HCT116 (cell line): ENCODE data around the gene LRRC74B. TPM values are rescaled to one million over a fixed set of nuclear protein-coding genes. Genes with fewer than 3 reads are reported as not detected.

ENCODE experiments used
- ATAC-seq: fragments of 200-7000 bp; cut with Tn5 transposase; 2 replicates; pipeline ENCODE4 v1.9.1; 2020; ENCODE audit warnings: mild to moderate bottlenecking, moderate library complexity
- BruUV-seq: library from RNA; stranded (reverse); fragments of 400-500 nt; replicated peaks from 2 replicates; lab custom pipeline; 2021; lab: Mats Ljungman, UMichigan
- CTCF ChIA-PET: fragments of 300-600 bp; sonication (Branson Sonifier 250); formaldehyde crosslinking; loops from one replicate; lab custom pipeline; 2021; ENCODE audit warnings: antibody characterized with exemption; lab: Charles Lee
- POLR2A ChIA-PET: fragments of 300-600, 350-600 bp; sonication (Branson Sonifier 250); formaldehyde crosslinking; loops from one replicate; lab custom pipeline; 2021; ENCODE audit warnings: antibody characterized with exemption; lab: Charles Lee
- RAD21 ChIA-PET, 2 experiments: fragments of 300-600 bp; sonication (Branson Sonifier 250); formaldehyde crosslinking; loops; one replicate each; lab custom pipeline; 2023; ENCODE audit warnings: low total read pairs in 2 of 2; ENCODE audit not compliant: uncharacterized antibody in 2 of 2, unreplicated experiment in 2 of 2, low non-redundant PET in 1 of 2; lab: Charles Lee
- DNase-seq: peaks from one replicate; pipeline ENCODE4 v3.0.0-alpha.2; 2010; ENCODE audit warnings: low read depth, low spot score
- H2AFZ ChIP-seq: fragments of 200-600 bp; shearing (Covaris generic), sonication (generic); 2 replicates; pipeline ENCODE4 v1.6.1; 2017; ENCODE audit warnings: low read depth, mixed run types, mixed read lengths, antibody characterized with exemption, low read length; ENCODE audit not compliant: poor library complexity, severe bottlenecking
- H3K27ac ChIP-seq: 2 replicates; pipeline ENCODE4 v1.5.1; 2012; ENCODE audit warnings: low read depth, low read length
- H3K27me3 ChIP-seq: fragments of 200-600 bp; sonication (generic); 2 replicates; pipeline ENCODE4 v1.6.1; 2016; ENCODE audit warnings: mixed run types, low read length, mixed read lengths; ENCODE audit not compliant: insufficient read depth
- H3K36me3 ChIP-seq, 2 experiments: fragments of 200-500 bp in 1 of 2; fragments of 200-600 bp in 1 of 2; sonication (Bioruptor generic) in 1 of 2; sonication (generic) in 1 of 2; 2 replicates each; pipeline versions ENCODE4 v1.5.1 to v1.6.1; 2014 to 2016; ENCODE audit warnings: low read length in 2 of 2, inconsistent platforms in 1 of 2, mixed read lengths in 1 of 2, mixed run types in 1 of 2; ENCODE audit not compliant: insufficient read depth in 2 of 2, control insufficient read depth in 1 of 2
- H3K4me1 ChIP-seq, 2 experiments: fragments of 200-600 bp in 1 of 2; sonication (generic) in 1 of 2; 2 replicates each; pipeline versions ENCODE4 v1.5.1 to v1.6.1; 2012 to 2017; ENCODE audit warnings: low read length in 2 of 2, inconsistent platforms in 1 of 2, mild to moderate bottlenecking in 1 of 2, mixed read lengths in 1 of 2, mixed run types in 1 of 2, moderate library complexity in 1 of 2; ENCODE audit not compliant: insufficient read depth in 2 of 2, control insufficient read depth in 1 of 2
- H3K4me2 ChIP-seq: fragments of 200-600 bp; sonication (generic); 2 replicates; pipeline ENCODE4 v1.6.1; 2017; ENCODE audit warnings: mixed run types, low read length, mixed read lengths
- H3K4me3 ChIP-seq, 2 experiments: fragments of 200-600 bp in 1 of 2; sonication (generic) in 1 of 2; replicated peaks in 1 of 2; 2 replicates each; pipeline ENCODE4 v1.5.1; 2011 to 2016; ENCODE audit warnings: low read length in 2 of 2, control low read depth in 1 of 2, low read depth in 1 of 2, mild to moderate bottlenecking in 1 of 2, mixed read lengths in 1 of 2, mixed run types in 1 of 2
- H3K79me2 ChIP-seq: fragments of 200-600 bp; sonication (generic); 2 replicates; pipeline ENCODE4 v1.6.1; 2017; ENCODE audit warnings: mild to moderate bottlenecking, mixed run types, low read length, moderate library complexity, mixed read lengths; ENCODE audit not compliant: insufficient read depth
- H3K9ac ChIP-seq: fragments of 200-600 bp; sonication (generic); 2 replicates; pipeline ENCODE4 v1.6.1; 2016; ENCODE audit warnings: low read length, mixed read lengths
- H3K9me2 ChIP-seq: fragments of 200-600 bp; sonication (generic), shearing (Covaris generic); 2 replicates; pipeline ENCODE4 v1.6.1; 2017; ENCODE audit warnings: mixed run types, mild to moderate bottlenecking, moderate library complexity; ENCODE audit not compliant: insufficient read depth
- H3K9me3 ChIP-seq, 2 experiments: fragments of 200-500 bp in 1 of 2; fragments of 200-600 bp in 1 of 2; sonication (Bioruptor generic) in 1 of 2; sonication (generic) in 1 of 2; 2 replicates each; pipeline ENCODE4 v1.6.1; 2014 to 2017; ENCODE audit warnings: low read length in 2 of 2, mixed read lengths in 2 of 2, inconsistent platforms in 1 of 2, low read depth in 1 of 2, mild to moderate bottlenecking in 1 of 2, mixed run types in 1 of 2, moderate library complexity in 1 of 2; ENCODE audit not compliant: control insufficient read depth in 1 of 2, insufficient read depth in 1 of 2
- H4K20me1 ChIP-seq: fragments of 200-600 bp; sonication (generic), shearing (Covaris generic); 2 replicates; pipeline ENCODE4 v1.6.1; 2017; ENCODE audit warnings: mixed run types, mild to moderate bottlenecking, moderate library complexity; ENCODE audit not compliant: insufficient read depth
- CBX3 ChIP-seq: IDR thresholded peaks from 2 replicates; pipeline ENCODE4 v1.6.1; 2012; ENCODE audit warnings: low read depth
- EGR1 ChIP-seq: IDR thresholded peaks from 2 replicates; pipeline ENCODE4 v1.6.1; 2012; ENCODE audit warnings: low read depth
- ELF1 ChIP-seq: IDR thresholded peaks from 2 replicates; pipeline ENCODE4 v1.6.1; 2012; ENCODE audit warnings: low read depth, borderline replicate concordance
- EZH2 ChIP-seq: fragments of 200-600 bp; sonication (generic); IDR thresholded peaks from 2 replicates; pipeline ENCODE4 v1.6.1; 2017; ENCODE audit warnings: antibody characterized with exemption, mixed run types
- EZH2phosphoT487 ChIP-seq: fragments of 200-600 bp; IDR thresholded peaks from 2 replicates; pipeline ENCODE4 v1.6.1; 2018; ENCODE audit warnings: antibody characterized with exemption, borderline replicate concordance
- FOSL1 ChIP-seq: IDR thresholded peaks from 2 replicates; pipeline ENCODE4 v1.6.1; 2012; ENCODE audit warnings: low read depth
- JUND ChIP-seq: IDR thresholded peaks from 2 replicates; pipeline ENCODE4 v1.6.1; 2012
- POLR2A ChIP-seq: IDR thresholded peaks from 2 replicates; pipeline ENCODE4 v1.7.0; 2011; ENCODE audit warnings: borderline replicate concordance; ENCODE audit not compliant: insufficient read depth, insufficient read length; ENCODE audit errors: extremely low read depth
- POLR2AphosphoS5 ChIP-seq: IDR thresholded peaks from 2 replicates; pipeline ENCODE4 v1.6.1; 2011; ENCODE audit warnings: mild to moderate bottlenecking, low read depth, low read length, moderate library complexity
- RAD21 ChIP-seq: IDR thresholded peaks from 2 replicates; pipeline ENCODE4 v1.6.1; 2012; ENCODE audit warnings: low read depth, mild to moderate bottlenecking
- SIN3A ChIP-seq: IDR thresholded peaks from 2 replicates; pipeline ENCODE4 v1.6.1; 2012; ENCODE audit warnings: low read depth
- SP1 ChIP-seq: IDR thresholded peaks from 2 replicates; pipeline ENCODE4 v1.6.1; 2012; ENCODE audit warnings: low read depth
- SRF ChIP-seq: IDR thresholded peaks from 2 replicates; pipeline ENCODE4 v1.6.1; 2012; ENCODE audit warnings: low read depth
- TCF7L2 ChIP-seq: IDR thresholded peaks from 2 replicates; pipeline ENCODE4 v1.7.0; 2011; ENCODE audit warnings: borderline replicate concordance, inconsistent platforms; ENCODE audit not compliant: insufficient read depth, insufficient read length; ENCODE audit errors: extremely low read depth
- YY1 ChIP-seq: IDR thresholded peaks from 2 replicates; pipeline ENCODE4 v1.6.1; 2011; ENCODE audit warnings: low read length, low read depth, moderate library complexity, mild to moderate bottlenecking; ENCODE audit not compliant: insufficient replicate concordance; ENCODE audit errors: extremely low read depth
- ZFX ChIP-seq: fragments of 450-650 bp; IDR thresholded peaks from 2 replicates; pipeline ENCODE4 v1.6.1; 2017
- ZNF274 ChIP-seq: fragments of 200-500 bp; sonication (Bioruptor generic); IDR thresholded peaks from 2 replicates; pipeline ENCODE4 v1.6.1; 2014; ENCODE audit warnings: mild to moderate bottlenecking, low read depth, low read length, inconsistent platforms
- intact Hi-C: fragments of 100-400 bp; cut with micrococcal nuclease; formaldehyde crosslinking; loops from 2 replicates; pipeline ENCODE4 v1.10.0; 2022
- total RNA-seq: library from RNA; stranded (reverse); gene quantifications from one replicate; pipeline ENCODE4 v1.2.1, GENCODE V29; 2021; ENCODE audit not compliant: unreplicated experiment
- TF ChIP-seq, protein P1 (sequence below): IDR thresholded peaks from 2 replicates; pipeline ENCODE4 v1.6.1; 2012
- TF ChIP-seq, protein P2 (sequence below), 3 experiments: fragments of 200-600 bp in 1 of 3; sonication (generic) in 1 of 3; IDR thresholded peaks in 2 of 3; conservative IDR thresholded peaks in 1 of 3; 2 replicates each; pipeline ENCODE4 v1.5.1; 2012 to 2017; ENCODE audit warnings: low read depth in 2 of 3, low read length in 2 of 3, antibody characterized with exemption in 1 of 3, borderline replicate concordance in 1 of 3, control low read depth in 1 of 3, mild to moderate bottlenecking in 1 of 3, mixed read lengths in 1 of 3, mixed run types in 1 of 3, moderate library complexity in 1 of 3; ENCODE audit not compliant: insufficient read depth in 1 of 3
- TF ChIP-seq, protein P3 (sequence below): IDR thresholded peaks from 2 replicates; pipeline ENCODE4 v1.6.1; 2012

LRRC74B gene
- total RNA-seq, 1 experiment from 2014 or later = not detected

DNA sequence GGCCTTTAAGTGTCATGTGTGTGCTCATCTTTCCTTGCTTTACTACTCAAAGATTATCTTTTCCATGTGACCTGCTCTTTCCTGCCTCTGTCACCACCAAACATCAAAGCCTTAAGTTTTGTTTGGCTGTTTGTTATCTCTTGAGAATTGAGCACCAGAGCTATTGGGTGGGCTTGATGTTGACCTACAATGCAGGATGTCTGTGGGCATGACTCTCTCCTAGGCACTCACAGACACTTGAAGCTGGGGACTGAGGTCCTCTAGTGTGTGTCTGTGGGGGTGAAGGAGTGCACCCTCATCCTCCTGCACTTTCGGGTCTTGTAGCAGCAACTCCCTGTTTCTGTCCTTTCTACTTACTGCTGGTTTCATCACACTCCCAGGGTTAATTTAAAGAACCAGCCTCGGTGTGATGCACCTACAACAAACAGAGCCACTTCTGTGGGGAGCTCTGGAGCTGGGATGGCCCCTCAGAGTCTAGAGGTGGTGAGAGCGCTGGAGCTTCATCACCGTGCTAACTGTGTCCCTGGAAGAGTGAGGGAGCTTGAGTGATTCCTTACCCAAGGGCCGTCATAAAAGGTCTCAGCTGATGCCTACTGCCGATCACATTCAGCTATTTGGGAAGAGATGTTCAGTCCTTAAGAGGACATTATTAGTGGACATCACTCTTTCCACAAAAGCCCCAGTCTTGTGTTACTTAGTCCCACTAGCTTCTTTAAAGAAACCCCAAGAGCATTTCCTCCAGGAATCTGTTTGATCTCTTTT lies 56.3 kb downstream of the LRRC74B start:
- H3K79me2 ChIP-seq = no peaks in the 10 kb centered on the region
- TF ChIP-seq CBX3 = no peak
- TF ChIP-seq SP1 = no peak
- TF ChIP-seq, protein P1, sequence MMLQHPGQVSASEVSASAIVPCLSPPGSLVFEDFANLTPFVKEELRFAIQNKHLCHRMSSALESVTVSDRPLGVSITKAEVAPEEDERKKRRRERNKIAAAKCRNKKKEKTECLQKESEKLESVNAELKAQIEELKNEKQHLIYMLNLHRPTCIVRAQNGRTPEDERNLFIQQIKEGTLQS = no peak
- TF ChIP-seq FOSL1 = no peak
- TF ChIP-seq SRF = no peak
- no peak for TF ChIP-seq ZFX
- TF ChIP-seq YY1 = no peak
- TF ChIP-seq ZNF274 = no peak
- no peak for TF ChIP-seq TCF7L2
- no peak for TF ChIP-seq POLR2A
- TF ChIP-seq, protein P2, sequence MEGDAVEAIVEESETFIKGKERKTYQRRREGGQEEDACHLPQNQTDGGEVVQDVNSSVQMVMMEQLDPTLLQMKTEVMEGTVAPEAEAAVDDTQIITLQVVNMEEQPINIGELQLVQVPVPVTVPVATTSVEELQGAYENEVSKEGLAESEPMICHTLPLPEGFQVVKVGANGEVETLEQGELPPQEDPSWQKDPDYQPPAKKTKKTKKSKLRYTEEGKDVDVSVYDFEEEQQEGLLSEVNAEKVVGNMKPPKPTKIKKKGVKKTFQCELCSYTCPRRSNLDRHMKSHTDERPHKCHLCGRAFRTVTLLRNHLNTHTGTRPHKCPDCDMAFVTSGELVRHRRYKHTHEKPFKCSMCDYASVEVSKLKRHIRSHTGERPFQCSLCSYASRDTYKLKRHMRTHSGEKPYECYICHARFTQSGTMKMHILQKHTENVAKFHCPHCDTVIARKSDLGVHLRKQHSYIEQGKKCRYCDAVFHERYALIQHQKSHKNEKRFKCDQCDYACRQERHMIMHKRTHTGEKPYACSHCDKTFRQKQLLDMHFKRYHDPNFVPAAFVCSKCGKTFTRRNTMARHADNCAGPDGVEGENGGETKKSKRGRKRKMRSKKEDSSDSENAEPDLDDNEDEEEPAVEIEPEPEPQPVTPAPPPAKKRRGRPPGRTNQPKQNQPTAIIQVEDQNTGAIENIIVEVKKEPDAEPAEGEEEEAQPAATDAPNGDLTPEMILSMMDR (IDR thresholded peaks at IDR 0.05 in 2 of 3, conservative IDR thresholded peaks at IDR 0.05 in 1 of 3; ENCODE audit: borderline replicate concordance in 1 of 3, insufficient read depth in 1 of 3, low read depth in 2 of 3, low read length in 2 of 3) = no peak
- TF ChIP-seq, protein P3, sequence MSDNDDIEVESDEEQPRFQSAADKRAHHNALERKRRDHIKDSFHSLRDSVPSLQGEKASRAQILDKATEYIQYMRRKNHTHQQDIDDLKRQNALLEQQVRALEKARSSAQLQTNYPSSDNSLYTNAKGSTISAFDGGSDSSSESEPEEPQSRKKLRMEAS = no peak
- TF ChIP-seq RAD21 = no peak
- no peak for TF ChIP-seq POLR2AphosphoS5
- no peak for TF ChIP-seq EZH2phosphoT487
- no peak for TF ChIP-seq EGR1
- no peak for TF ChIP-seq EZH2
- no peak for TF ChIP-seq SIN3A
- TF ChIP-seq ELF1 = no peak
- TF ChIP-seq JUND = no peak
- TF ChIP-seq, all 23 proteins: peak for 0
- Histone ChIP-seq H3K27ac (no peak overlapping the region), H4K20me1 (no peaks in the 10 kb centered on the region), H3K27me3 (no peaks in the 10 kb centered on the region), H2AFZ (peak overlapping the region; percentile 85), H3K9me2 (no peaks in the 10 kb centered on the region), H3K9me3 (no peaks in the 10 kb centered on the region), H3K4me2 (peak overlapping the region; percentile 87), H3K4me1 (peaks cover 13 to 35% of the 10 kb centered on the region in 2 experiments; a peak in 3 of 4 replicates), H3K9ac (no peak overlapping the region), H3K4me3 (peak overlapping the region in 1 of 2 experiments; percentile 55; a peak in 1 of 4 replicates), H3K36me3 (no peaks in the 10 kb centered on the region)
- intact Hi-C loops = no loop called here
- BruUV-seq = no TSS peak
- ChIA-PET RAD21 (interaction anchor here in 1 of 2 experiments (1.5 kb wide), 1 partner anchor 216 kb away, joined by 4 read pairs; no protein-coding TSS in a partner anchor), CTCF (interaction anchor here (1.0 to 2.2 kb wide), 8 partner anchors 8 to 541 kb away, joined by 3 to 7 read pairs (median 5); partner anchors contain the start of gene SDF2L1), POLR2A (interaction anchor here (1.0 to 1.2 kb wide), 2 partner anchors 11 to 103 kb away, joined by 4 read pairs; no protein-coding TSS in a partner anchor)
- no peak for DNase-seq
- no peak for ATAC-seq
